K562 (cell line): ENCODE results near the gene OR4D6. TPM values are rescaled to one million over a fixed set of nuclear protein-coding genes. Genes with fewer than 3 reads are reported as not detected.

Source experiments
- POU5F1 ChIP-seq: fragments of 150-350 bp; IDR thresholded peaks from 2 replicates; pipeline ENCODE4 v1.6.1; 2014; ENCODE audit warnings: borderline replicate concordance, low read length, low read depth, mild to moderate bottlenecking; ENCODE audit not compliant: partially characterized antibody
- RBM17 ChIP-seq: fragments of 200-400 bp; formaldehyde crosslinking; IDR thresholded peaks from 2 replicates; pipeline ENCODE4 v1.6.1; 2017; ENCODE audit warnings: low read depth, mild to moderate bottlenecking, low read length, borderline replicate concordance
- SLC30A9 ChIP-seq: fragments of 250-450 bp; sonication (Bioruptor Pico); IDR thresholded peaks from 2 replicates; pipeline ENCODE4 v1.8.0; 2022; ENCODE audit warnings: mild to moderate bottlenecking, moderate library complexity
- SMARCB1 ChIP-seq: IDR thresholded peaks from 2 replicates; pipeline ENCODE4 v1.6.1; 2011; ENCODE audit warnings: improper control_type of control experiment, low read depth; ENCODE audit not compliant: insufficient read length
- ZNF253 ChIP-seq: fragments of 250-450 bp; sonication (Bioruptor Pico); conservative IDR thresholded peaks from 2 replicates; pipeline ENCODE4 v1.6.1; 2021; ENCODE audit warnings: mild to moderate bottlenecking
- ZNF274 ChIP-seq: IDR thresholded peaks from 2 replicates; pipeline ENCODE4 v1.6.1; 2011; ENCODE audit warnings: low read depth, mild to moderate bottlenecking, low read length, moderate library complexity, borderline replicate concordance
- ZSCAN32 ChIP-seq: fragments of 450-650 bp; formaldehyde crosslinking; IDR thresholded peaks from 2 replicates; pipeline ENCODE4 v1.4.0; 2020; ENCODE audit warnings: mild to moderate bottlenecking, moderate library complexity
- polyA plus RNA-seq, 8 experiments: library from polyadenylated mRNA; depleted of rRNA in 4 of 8; stranded (reverse) in 5 of 8; unstranded in 3 of 8; fragments of >200 nt; fragmentation: Nextera tagmentation in 2 of 8; fragmentation: Illumina TruSeq in 1 of 8; extraction: Ambion mirVana in 2 of 8; extraction: Trizol in 1 of 8; gene quantifications; 2 replicates each; pipeline versions ENCODE4 v1.2.1 to v1.2.3, GENCODE V29; 2011 to 2014; ENCODE audit warnings: inconsistent platforms in 1 of 8, missing spikeins in 1 of 8
- total RNA-seq, 7 experiments: library from RNA; depleted of rRNA in 6 of 7; stranded (reverse); fragments of >200 nt in 6 of 7; fragmentation: Illumina TruSeq in 2 of 7; extraction: Trizol in 2 of 7; gene quantifications; 2 replicates each; pipeline versions ENCODE4 v1.2.1 to v1.2.3, GENCODE V29; 2011 to 2021; ENCODE audit warnings: low replicate concordance in 1 of 7
- TF ChIP-seq, protein P1 (sequence below): fragments of 450-650 bp; IDR thresholded peaks from 2 replicates; pipeline ENCODE4 v1.6.1; 2016; ENCODE audit warnings: low read depth

Gene OR4D6
- total and polyA plus RNA-seq, 9 of the 15 experiments (the other 6 are each of a cell fraction or from before 2014, with no cell fraction given), result not detected

DNA sequence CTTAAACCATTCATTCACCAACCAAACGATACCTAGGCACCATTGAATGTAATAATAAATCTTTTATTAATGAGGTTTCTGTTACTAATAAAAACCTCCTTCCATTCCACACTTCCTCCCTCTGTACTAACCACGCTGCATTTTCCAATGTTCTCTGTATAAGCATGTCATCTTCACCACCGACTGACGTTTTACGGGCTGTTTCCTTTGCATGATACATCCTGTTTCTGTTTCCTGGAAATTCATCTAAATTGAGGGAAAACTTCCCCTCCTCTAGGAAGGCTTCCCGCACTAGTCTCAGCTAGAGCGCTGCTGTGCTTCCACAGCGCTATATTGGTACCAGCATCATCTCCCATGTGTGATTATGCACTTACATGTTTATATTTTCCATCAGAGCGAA, 18.4 kb downstream of the OR4D6 start (continued):
- TF ChIP-seq, protein P1, sequence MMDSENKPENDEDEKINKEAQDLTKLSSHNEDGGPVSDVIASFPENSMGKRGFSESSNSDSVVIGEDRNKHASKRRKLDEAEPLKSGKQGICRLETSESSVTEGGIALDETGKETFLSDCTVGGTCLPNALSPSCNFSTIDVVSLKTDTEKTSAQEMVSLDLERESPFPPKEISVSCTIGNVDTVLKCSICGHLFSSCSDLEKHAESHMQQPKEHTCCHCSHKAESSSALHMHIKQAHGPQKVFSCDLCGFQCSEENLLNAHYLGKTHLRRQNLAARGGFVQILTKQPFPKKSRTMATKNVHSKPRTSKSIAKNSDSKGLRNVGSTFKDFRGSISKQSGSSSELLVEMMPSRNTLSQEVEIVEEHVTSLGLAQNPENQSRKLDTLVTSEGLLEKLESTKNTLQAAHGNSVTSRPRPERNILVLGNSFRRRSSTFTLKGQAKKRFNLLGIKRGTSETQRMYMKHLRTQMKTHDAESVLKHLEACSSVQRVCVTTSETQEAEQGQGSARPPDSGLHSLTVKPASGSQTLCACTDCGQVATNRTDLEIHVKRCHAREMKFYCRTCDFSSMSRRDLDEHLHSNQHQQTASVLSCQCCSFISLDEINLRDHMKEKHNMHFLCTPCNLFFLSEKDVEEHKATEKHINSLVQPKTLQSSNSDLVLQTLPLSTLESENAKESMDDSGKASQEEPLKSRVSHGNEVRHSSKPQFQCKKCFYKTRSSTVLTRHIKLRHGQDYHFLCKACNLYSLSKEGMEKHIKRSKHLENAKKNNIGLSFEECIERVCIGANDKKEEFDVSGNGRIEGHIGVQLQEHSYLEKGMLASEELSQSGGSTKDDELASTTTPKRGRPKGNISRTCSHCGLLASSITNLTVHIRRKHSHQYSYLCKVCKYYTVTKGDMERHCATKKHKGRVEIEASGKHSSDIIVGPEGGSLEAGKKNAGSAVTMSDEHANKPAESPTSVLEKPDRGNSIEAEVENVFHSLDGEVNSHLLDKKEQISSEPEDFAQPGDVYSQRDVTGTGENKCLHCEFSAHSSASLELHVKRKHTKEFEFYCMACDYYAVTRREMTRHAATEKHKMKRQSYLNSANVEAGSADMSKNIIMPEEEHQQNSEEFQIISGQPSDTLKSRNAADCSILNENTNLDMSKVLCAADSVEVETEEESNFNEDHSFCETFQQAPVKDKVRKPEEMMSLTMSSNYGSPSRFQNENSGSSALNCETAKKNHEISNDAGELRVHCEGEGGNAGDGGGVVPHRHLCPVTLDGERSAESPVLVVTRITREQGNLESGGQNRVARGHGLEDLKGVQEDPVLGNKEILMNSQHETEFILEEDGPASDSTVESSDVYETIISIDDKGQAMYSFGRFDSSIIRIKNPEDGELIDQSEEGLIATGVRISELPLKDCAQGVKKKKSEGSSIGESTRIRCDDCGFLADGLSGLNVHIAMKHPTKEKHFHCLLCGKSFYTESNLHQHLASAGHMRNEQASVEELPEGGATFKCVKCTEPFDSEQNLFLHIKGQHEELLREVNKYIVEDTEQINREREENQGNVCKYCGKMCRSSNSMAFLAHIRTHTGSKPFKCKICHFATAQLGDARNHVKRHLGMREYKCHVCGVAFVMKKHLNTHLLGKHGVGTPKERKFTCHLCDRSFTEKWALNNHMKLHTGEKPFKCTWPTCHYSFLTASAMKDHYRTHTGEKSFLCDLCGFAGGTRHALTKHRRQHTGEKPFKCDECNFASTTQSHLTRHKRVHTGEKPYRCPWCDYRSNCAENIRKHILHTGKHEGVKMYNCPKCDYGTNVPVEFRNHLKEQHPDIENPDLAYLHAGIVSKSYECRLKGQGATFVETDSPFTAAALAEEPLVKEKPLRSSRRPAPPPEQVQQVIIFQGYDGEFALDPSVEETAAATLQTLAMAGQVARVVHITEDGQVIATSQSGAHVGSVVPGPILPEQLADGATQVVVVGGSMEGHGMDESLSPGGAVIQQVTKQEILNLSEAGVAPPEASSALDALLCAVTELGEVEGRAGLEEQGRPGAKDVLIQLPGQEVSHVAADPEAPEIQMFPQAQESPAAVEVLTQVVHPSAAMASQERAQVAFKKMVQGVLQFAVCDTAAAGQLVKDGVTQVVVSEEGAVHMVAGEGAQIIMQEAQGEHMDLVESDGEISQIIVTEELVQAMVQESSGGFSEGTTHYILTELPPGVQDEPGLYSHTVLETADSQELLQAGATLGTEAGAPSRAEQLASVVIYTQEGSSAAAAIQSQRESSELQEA, result no peak
- TF ChIP-seq ZSCAN32 (no peak), POU5F1 (no peak), ZNF253 (CRISPR knock-in tag) (no peak), RBM17 (no peak), SMARCB1 (no peak), SLC30A9 (CRISPR knock-in tag) (no peak), ZNF274 (no peak)
